AG04449 (cell line): ENCODE results near the gene UBE2L5.

Source experiments
- CTCF ChIA-PET: fragments of 350-600 bp; formaldehyde crosslinking; extraction: SDS; loops from one replicate; lab custom pipeline; 2021; ENCODE audit warnings: antibody characterized with exemption; lab: Yijun Ruan, JAX
- POLR2A ChIA-PET: fragments of 400-600, 350-600 bp; formaldehyde crosslinking; extraction: SDS; loops from one replicate; lab custom pipeline; 2020; ENCODE audit warnings: antibody characterized with exemption, inconsistent platforms; lab: Yijun Ruan, JAX
- DNase-seq: peaks from one replicate; pipeline ENCODE4 v3.0.0-alpha.2; 2010; ENCODE audit warnings: low read depth, low spot score
- H3K4me3 ChIP-seq: 2 replicates; pipeline ENCODE4 v1.5.1; 2011; ENCODE audit warnings: low read depth, mild to moderate bottlenecking, control low read depth, low read length
- TF ChIP-seq, protein P1 (sequence below): IDR thresholded peaks from one replicate; pipeline ENCODE4 v1.5.1; 2011; ENCODE audit warnings: mild to moderate bottlenecking, moderate library complexity, low read length, control low read depth, inconsistent platforms; ENCODE audit not compliant: insufficient read depth; ENCODE audit errors: missing control alignments

The UBE2L5 gene

DNA sequence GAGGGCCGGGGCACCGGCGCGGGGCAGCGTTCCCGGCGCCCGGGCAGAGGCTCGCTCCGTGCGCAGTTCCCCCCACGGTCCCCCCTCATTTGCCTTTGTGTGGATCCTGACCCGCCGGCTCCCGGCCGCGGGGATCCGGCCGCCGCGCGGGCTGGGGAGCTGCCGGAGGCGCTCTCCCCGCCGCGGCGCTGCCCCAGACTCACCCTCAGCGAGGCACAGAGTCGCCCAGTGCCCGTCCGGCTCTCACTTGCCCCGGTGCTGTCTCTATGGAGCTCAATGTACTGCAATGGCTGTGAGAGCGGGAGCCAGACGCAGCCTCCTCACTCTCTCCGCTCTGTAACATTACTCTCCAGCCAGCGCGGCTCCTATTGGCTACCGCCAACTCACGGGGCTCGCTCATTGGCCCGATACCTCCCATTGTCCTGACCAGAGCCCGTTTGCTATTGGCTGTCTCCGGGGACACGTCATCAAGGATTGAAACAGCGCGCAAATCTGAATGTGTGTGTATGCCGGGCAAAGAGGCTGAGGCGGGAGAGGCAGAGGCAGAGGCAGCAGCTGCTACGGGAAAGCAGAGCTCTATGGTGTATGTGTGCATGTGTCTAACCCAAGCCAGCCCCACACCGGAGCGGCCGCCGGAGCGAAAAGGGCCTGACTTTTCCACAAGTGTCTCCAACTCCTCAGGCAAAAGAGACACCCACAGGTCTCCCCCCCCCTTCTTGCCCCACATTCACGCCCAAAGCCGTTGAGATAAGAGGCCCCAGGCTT, 43.5 kb downstream of the UBE2L5 start, which contains the start of gene HMGB1:
Gene HMGB1, minus strand, starts transcription at position 344 of the 765 bp plus-strand sequence. CDS start 2,256 bp downstream, outside the sequence.
- peak within 1 kb of the TSS; percentile 68 for H3K4me3 ChIP-seq
- TF ChIP-seq, protein P1, sequence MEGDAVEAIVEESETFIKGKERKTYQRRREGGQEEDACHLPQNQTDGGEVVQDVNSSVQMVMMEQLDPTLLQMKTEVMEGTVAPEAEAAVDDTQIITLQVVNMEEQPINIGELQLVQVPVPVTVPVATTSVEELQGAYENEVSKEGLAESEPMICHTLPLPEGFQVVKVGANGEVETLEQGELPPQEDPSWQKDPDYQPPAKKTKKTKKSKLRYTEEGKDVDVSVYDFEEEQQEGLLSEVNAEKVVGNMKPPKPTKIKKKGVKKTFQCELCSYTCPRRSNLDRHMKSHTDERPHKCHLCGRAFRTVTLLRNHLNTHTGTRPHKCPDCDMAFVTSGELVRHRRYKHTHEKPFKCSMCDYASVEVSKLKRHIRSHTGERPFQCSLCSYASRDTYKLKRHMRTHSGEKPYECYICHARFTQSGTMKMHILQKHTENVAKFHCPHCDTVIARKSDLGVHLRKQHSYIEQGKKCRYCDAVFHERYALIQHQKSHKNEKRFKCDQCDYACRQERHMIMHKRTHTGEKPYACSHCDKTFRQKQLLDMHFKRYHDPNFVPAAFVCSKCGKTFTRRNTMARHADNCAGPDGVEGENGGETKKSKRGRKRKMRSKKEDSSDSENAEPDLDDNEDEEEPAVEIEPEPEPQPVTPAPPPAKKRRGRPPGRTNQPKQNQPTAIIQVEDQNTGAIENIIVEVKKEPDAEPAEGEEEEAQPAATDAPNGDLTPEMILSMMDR: no peak
- DNase-seq: peak; percentile 92
- ChIA-PET POLR2A (interaction anchor here (0.8 to 1.0 kb wide), 5 partner anchors 44 to 332 kb away, joined by 3 to 6 read pairs (median 3); partner anchors contain the start of gene UBE2L5), CTCF (interaction anchor here (1.0 kb wide), 2 partner anchors 333 to 338 kb away, joined by 3 to 4 read pairs; no protein-coding TSS in a partner anchor)

DNA sequence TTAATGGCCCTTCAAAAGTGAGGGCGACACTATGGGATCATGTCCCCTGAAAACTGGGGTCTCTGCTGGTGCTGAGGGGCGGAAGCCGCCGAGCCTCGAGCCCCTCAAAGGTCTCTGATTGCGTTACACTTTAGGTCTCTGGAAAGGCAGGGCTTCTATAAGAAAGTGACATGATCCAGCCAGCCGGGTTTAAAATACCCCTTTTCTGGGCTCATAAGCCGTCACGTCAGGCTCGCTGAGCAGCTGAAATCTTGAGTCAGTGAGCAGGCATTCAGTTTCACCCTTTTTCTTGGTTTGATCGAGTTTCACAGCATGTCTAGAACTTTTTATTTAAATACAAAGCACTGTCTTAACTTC, 44.0 kb downstream of the UBE2L5 start:
- TF ChIP-seq, protein P1: no peak
- H3K4me3 ChIP-seq: peak overlapping the region; percentile 48
- ChIA-PET POLR2A (interaction anchor here (1.0 kb wide), 2 partner anchors 111 to 332 kb away, joined by 3 read pairs; no protein-coding TSS in a partner anchor), CTCF (no interaction called here)
- no peak for DNase-seq

DNA sequence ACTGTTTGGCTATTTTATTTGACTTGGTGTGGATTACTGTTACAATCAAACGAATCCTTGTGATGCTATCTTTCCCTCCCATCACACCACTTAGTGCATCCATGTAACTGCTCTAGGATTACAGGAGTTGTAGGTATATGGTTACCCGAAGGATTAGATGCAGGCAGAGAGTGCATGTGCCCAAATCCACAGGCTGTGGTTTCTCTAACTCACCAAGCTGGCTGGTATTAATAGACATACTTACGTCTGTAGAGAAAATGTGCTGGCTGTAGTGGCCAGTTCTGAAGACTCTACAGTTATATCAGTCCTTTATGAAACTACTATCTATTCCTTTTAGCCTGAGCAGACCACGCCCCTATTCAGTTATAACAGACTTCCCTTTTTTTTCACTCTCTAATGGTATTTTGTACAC, 44.6 kb downstream of the UBE2L5 start:
- TF ChIP-seq, protein P1: no peak
- DNase-seq: no peak
- ChIA-PET POLR2A (interaction anchor here (0.6 kb wide), 1 partner anchor 23 kb away, joined by 3 read pairs; no protein-coding TSS in a partner anchor), CTCF (interaction anchor here (1.3 kb wide), 1 partner anchor 37 kb away, joined by 3 read pairs; no protein-coding TSS in a partner anchor)
- no peak overlapping the region for H3K4me3 ChIP-seq

DNA sequence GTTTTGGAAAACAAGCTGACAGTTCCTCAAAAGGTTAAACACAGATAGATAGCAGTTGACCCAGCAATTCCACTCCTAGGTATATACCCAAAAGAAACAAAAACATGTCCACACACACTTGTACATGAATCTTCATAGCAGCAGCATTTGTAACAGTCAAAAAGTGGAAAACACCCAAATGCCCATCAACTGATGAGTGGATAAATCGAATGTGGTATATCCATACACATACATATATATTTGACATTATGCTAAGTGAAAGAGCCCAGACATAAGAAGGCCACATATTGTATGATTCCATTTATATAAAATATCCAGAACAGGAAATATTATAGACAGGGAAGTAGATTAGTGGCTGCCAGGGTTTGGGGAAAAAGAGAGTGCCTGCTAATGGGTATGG, 51.4 kb downstream of the UBE2L5 start:
- ChIA-PET CTCF (no interaction called here), POLR2A (no interaction called here)
- H3K4me3 ChIP-seq: no peak overlapping the region
- TF ChIP-seq, protein P1: no peak
- DNase-seq: no peak

DNA sequence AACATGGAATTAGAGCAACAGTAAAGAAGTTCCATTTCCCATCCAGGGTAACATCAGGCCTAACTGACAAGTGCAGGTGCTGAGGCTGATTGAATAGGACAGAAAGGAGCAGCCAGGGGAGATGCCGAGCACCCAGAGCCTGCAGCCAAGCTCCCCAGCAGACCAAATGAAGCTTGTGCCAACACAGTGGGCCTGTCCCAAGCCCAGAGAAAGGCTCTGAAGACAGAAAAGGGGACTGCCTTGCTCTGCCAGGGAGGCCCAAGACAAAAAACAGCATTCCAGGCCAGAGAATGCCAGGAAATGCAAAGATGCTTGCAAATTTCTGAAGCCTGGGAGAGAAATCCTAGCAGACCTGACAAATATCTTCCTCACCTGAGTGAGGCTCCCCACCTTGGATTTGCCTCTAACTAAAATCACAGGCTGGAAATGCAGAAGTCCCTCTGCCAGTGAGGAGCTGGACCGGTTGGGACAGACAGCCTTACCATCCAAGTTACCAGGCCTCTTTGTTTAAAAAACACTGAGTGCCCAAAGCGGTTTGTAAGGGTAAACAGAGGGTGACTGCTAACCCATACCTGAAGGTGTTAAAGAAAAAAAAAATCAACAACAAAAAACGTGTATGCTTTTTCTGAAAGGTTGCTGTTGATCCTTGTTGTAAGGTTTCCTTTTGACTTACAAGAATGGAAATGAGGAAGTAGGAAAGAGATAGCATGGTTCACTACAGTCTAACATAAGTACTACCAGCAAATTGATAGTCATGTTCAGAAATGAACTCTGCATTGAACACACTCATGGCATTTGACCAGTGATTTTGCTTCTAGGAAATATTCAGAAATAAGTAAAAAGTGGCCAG, 55.3 kb downstream of the UBE2L5 start:
- no peak overlapping the region for H3K4me3 ChIP-seq
- POLR2A ChIA-PET: no interaction called here
- TF ChIP-seq, protein P1: no peak
- DNase-seq: no peak
- CTCF ChIA-PET: no interaction called here
